ENCODE measurements around the gene NISCH. TPM values are rescaled to one million over a fixed set of nuclear protein-coding genes. Genes with fewer than 3 reads are reported as not detected.
A peak's percentile ranks its signal among the peaks of the same experiment; 100 is the strongest.

The NISCH gene
- total RNA-seq, 6 experiments from 2014 or later: 19.7 to 51.9 (median 30.6) TPM

DNA sequence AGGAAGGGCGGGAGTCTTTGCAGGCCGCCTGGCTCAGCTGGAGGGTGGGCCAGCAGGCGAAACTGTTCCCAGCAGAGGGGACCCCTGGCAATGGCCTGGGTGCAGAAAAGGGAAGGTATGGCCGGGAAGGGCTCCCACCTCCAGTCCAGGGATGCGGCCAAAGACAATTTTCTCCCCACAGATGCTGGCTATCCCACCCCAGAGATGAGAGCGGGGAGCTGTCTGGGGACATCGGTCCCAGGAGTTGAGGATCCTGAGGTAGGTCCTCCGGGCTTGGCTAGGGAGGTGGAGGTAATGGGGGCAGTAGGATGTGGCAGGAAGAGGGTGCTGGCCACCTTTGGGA is 12.2 kb upstream of the NISCH start:
- TF ChIP-seq POLR2A (IDR thresholded peaks at IDR 0.05): no peak
- TF ChIP-seq, protein P1, sequence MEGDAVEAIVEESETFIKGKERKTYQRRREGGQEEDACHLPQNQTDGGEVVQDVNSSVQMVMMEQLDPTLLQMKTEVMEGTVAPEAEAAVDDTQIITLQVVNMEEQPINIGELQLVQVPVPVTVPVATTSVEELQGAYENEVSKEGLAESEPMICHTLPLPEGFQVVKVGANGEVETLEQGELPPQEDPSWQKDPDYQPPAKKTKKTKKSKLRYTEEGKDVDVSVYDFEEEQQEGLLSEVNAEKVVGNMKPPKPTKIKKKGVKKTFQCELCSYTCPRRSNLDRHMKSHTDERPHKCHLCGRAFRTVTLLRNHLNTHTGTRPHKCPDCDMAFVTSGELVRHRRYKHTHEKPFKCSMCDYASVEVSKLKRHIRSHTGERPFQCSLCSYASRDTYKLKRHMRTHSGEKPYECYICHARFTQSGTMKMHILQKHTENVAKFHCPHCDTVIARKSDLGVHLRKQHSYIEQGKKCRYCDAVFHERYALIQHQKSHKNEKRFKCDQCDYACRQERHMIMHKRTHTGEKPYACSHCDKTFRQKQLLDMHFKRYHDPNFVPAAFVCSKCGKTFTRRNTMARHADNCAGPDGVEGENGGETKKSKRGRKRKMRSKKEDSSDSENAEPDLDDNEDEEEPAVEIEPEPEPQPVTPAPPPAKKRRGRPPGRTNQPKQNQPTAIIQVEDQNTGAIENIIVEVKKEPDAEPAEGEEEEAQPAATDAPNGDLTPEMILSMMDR (IDR thresholded peaks at IDR 0.05): no peak
- 88% methylated on average over 5 of the region's 8 CpGs for WGBS (ENCODE audit: insufficient coverage, low coverage, low lambda C conversion rate, missing lambda C conversion rate)
- intact Hi-C loops (cut with DNase I): no loop called here
- Histone ChIP-seq H3K4me1 (peaks cover 0 to 6% (median 2%) of the 10 kb centered on the region in 4 donors), H3K4me3 (no peak overlapping the region), H3K36me3 (no peaks in the 10 kb centered on the region), H3K27ac (no peak overlapping the region), H3K27me3 (no peaks in the 10 kb centered on the region), H3K9me3 (no peaks in the 10 kb centered on the region)
- DNase-seq (no peak), ATAC-seq (no peak)

DNA sequence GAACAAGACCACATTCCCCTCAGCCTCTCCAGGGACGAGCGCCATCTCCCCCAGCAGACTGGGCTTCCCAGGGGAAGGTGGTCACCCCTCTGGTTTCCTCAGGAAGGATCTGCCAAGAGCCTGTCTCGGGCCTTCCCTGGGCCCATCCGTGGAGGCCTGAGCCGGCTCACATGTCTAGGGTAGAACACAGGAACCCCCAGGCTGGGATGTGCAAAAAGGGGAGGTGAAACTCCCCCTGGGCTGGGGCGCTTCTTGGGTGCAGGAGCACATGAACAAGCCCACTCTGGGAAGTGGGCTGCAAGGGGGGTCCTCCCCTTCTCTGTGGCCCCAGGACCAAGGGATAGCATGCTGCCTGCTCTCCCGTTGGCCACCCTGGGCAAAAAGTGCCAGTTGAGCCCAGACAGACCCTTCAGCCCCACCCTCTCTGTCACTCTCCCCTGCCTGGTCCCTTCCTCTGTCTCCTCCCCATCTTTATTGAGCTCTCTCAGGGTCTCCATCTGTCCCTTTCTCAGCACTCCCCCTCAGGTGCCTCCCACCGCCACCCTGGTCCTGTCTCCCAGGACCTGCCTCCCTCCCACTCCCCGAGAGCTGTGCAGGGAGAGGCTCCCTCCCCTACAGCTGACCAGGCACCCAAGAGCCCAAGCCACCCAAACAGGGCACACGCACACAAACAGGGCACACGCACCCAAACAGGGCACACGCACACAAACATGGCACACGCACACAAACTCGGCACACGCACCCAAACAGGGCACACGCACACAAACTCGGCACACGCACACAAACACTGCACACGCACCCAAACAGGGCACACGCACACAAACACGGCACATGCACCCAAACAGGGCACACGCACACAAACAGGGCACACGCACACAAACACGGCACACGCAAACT is 11.4 kb upstream of the NISCH start:
- no peak for DNase-seq

DNA sequence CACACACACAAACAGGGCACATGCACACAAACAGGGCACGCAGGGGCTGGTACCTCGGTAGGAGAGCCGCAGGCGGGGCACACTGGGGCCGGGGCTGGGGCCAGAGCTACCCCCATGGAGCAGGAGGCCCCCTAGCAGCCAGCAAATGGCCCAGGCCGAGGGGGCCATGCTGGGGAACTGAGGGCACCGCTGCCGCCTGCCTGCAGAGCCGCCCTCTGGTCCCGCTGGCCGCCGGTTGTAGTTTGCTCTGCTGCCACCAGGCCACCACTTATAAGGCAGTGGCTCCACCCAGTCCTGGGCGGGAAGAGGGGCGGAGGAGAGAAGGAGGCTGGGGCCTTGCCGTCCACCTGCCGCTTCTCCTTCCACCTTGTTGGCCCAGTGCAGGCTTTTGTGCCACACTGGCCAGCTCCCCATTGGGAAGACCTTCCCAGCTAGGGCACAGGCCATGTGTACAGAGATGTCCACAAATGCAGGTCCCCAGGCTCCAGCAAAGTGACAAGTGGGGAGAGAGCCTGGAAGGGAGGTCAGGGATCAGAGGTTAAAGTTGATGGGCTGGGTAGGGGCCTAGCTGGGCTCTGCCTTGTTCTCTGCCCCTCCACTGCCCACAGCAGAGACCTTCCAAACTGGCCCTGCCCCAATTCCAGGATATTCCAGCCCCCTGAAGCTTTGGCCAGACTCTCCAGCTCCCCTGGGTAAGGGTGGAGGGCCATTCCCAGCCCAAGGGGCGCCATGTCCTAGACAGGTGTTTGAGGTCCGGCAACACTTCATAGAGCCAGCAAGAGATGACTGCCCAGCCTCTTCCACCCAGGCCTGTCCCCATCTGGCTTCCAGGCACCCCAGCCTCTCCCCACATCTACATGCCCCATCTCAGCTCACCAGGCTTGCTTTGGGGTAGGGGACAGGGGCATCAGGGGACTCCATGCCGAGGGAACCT is 10.3 kb upstream of the NISCH start, which contains the start of gene SEMA3G:
Gene SEMA3G (minus strand): TSS at position 244 of the 934 bp plus-strand sequence. CDS start 76 bp downstream, at position 168.
- Histone ChIP-seq H3K9me3 (no peaks in the 10 kb centered on the region), H3K4me3 (no peak within 1 kb of the TSS), H3K4me1 (peaks cover 0 to 6% (median 2%) of the 10 kb centered on the region in 4 donors), H3K36me3 (no peaks in the 10 kb centered on the region), H3K27ac (no peak within 1 kb of the TSS), H3K27me3 (no peaks in the 10 kb centered on the region)
- DNase-seq (peak; percentile 83 to 85 (median 83)), ATAC-seq (peak; percentile 90 to 93 (median 91))
- TF ChIP-seq, protein P1 (IDR thresholded peaks at IDR 0.05): peak; percentile 49 to 75 (median 56)
- TF ChIP-seq POLR2A (IDR thresholded peaks at IDR 0.05): peak; percentile 59
- WGBS (ENCODE audit: insufficient coverage, low coverage, low lambda C conversion rate, missing lambda C conversion rate): 36% methylated on average over 6 of the region's 19 CpGs
- intact Hi-C loops (cut with DNase I): no loop called here

More for the DNA sequence above, 11.4 kb upstream of the NISCH start:
- Histone ChIP-seq H3K9me3 (no peaks in the 10 kb centered on the region), H3K4me3 (no peak overlapping the region), H3K27ac (no peak overlapping the region), H3K27me3 (no peaks in the 10 kb centered on the region), H3K36me3 (no peaks in the 10 kb centered on the region), H3K4me1 (peaks cover 0 to 6% (median 2%) of the 10 kb centered on the region in 4 donors)
- 70% methylated on average over 3 of the region's 25 CpGs for WGBS (ENCODE audit: insufficient coverage, low coverage, low lambda C conversion rate, missing lambda C conversion rate)
- no peak for ATAC-seq
- no peak for TF ChIP-seq POLR2A (IDR thresholded peaks at IDR 0.05)
- TF ChIP-seq, protein P1 (IDR thresholded peaks at IDR 0.05): no peak
- intact Hi-C loops (cut with DNase I): no loop called here

DNA sequence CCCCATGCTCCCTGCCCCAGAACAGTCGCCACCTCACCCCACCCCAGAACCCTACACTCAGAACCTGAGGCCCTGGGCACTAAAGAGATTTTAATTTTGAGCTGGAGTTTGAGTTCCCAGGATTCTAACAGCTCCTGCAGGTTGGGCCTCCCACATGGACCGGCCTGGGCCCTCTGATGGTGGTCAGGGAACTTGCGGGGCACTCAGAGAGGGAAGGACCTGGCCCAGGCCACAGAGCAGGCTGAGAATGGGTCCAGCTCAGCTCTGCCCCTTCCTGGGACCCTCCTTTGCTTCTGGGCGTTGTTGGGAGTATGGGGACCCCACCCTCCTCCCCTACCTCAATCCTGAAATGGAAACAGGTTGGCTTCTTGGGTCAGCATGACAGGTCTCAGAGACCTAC is 9.4 kb upstream of the NISCH start:
- H3K36me3 ChIP-seq: no peaks in the 10 kb centered on the region
- DNase-seq (no peak), ATAC-seq (no peak)
- no peak overlapping the region for H3K27ac ChIP-seq
- intact Hi-C loops (cut with DNase I): no loop called here
- WGBS (ENCODE audit: insufficient coverage, low coverage, low lambda C conversion rate, missing lambda C conversion rate): 100% methylated on average over 1 of the region's 4 CpGs
- TF ChIP-seq POLR2A (IDR thresholded peaks at IDR 0.05): no peak
- TF ChIP-seq, protein P1 (IDR thresholded peaks at IDR 0.05): no peak
- no peak overlapping the region for H3K4me3 ChIP-seq
- H3K4me1 ChIP-seq: peaks cover 0 to 6% (median 2%) of the 10 kb centered on the region in 4 donors
- no peaks in the 10 kb centered on the region for H3K27me3 ChIP-seq
- no peaks in the 10 kb centered on the region for H3K9me3 ChIP-seq

Measured in right lobe of liver (tissue), 6 donors.